ENCODE data around the gene USP40. TPM values are rescaled to one million over a fixed set of nuclear protein-coding genes. Genes with fewer than 3 reads are reported as not detected.
A peak's percentile ranks its signal among the peaks of the same experiment; 100 is the strongest.
"Not testable (repeated sequence)": the region's sequence is repeated elsewhere in the genome, so short reads cannot be mapped to it uniquely, and the experiment has no call there.

USP40 gene
- total RNA-seq, 3 donors from 2014 or later = 30.6 to 32.7 (median 31.2) TPM

DNA sequence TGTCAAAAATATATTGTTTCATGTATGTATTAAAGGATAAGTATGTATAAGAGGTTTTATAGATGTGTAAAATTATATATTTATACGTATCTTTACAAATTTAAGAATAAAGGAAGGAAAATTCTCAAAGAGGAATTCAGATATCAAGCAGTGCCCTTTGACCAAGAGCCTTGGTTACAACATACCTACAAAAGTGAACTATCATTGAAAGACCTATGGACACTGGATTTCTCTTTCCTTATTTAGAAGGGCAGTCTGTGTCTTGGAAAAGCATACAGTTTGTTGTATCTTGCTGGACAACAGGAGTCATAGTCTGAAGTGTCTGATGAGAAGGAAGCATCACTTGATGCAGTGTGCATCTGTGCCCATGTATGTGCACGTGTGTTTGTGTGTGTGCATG, 21.8 kb upstream of the USP40 start:
- Histone ChIP-seq H3K9me3 (no peaks in the 10 kb centered on the region), H3K4me1 (ENCODE audit: low read depth) (no peaks in the 10 kb centered on the region), H3K4me3 (no peak overlapping the region), H3K36me3 (ENCODE audit: low read depth) (no peaks in the 10 kb centered on the region)
- TF ChIP-seq, protein P1, sequence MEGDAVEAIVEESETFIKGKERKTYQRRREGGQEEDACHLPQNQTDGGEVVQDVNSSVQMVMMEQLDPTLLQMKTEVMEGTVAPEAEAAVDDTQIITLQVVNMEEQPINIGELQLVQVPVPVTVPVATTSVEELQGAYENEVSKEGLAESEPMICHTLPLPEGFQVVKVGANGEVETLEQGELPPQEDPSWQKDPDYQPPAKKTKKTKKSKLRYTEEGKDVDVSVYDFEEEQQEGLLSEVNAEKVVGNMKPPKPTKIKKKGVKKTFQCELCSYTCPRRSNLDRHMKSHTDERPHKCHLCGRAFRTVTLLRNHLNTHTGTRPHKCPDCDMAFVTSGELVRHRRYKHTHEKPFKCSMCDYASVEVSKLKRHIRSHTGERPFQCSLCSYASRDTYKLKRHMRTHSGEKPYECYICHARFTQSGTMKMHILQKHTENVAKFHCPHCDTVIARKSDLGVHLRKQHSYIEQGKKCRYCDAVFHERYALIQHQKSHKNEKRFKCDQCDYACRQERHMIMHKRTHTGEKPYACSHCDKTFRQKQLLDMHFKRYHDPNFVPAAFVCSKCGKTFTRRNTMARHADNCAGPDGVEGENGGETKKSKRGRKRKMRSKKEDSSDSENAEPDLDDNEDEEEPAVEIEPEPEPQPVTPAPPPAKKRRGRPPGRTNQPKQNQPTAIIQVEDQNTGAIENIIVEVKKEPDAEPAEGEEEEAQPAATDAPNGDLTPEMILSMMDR (IDR thresholded peaks at IDR 0.05) = no peak
- ATAC-seq (peak; percentile 34), DNase-seq (no peak)
- intact Hi-C loops (cut with DNase I, micrococcal nuclease) = no loop called here

DNA sequence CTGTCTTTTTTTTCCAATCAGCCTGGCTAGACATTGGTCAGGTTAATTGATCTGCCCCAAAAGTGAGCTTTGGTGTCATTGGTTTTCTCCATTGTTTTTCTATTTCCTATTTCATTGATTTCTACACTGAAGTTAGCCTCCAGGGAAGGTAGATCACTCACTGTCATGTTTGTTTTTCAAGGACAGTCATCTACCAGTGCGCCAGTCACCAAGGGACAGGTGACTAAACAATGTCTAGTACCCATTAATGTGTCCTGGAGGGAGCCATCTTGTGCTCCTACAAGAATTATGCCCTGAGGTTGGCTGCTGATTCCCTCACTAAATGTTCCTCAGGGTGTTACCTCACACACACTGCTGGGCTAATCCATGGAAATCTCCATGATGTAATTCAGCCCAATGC, 17.6 kb upstream of the USP40 start:
- ATAC-seq = no peak
- H3K9me3 ChIP-seq = no peaks in the 10 kb centered on the region
- H3K4me3 ChIP-seq = no peak overlapping the region
- intact Hi-C loops (cut with DNase I, micrococcal nuclease) = no loop called here
- H3K4me1 ChIP-seq (ENCODE audit: low read depth) = no peaks in the 10 kb centered on the region
- TF ChIP-seq, protein P1 (IDR thresholded peaks at IDR 0.05) = no peak
- DNase-seq = no peak
- H3K36me3 ChIP-seq (ENCODE audit: low read depth) = no peaks in the 10 kb centered on the region

DNA sequence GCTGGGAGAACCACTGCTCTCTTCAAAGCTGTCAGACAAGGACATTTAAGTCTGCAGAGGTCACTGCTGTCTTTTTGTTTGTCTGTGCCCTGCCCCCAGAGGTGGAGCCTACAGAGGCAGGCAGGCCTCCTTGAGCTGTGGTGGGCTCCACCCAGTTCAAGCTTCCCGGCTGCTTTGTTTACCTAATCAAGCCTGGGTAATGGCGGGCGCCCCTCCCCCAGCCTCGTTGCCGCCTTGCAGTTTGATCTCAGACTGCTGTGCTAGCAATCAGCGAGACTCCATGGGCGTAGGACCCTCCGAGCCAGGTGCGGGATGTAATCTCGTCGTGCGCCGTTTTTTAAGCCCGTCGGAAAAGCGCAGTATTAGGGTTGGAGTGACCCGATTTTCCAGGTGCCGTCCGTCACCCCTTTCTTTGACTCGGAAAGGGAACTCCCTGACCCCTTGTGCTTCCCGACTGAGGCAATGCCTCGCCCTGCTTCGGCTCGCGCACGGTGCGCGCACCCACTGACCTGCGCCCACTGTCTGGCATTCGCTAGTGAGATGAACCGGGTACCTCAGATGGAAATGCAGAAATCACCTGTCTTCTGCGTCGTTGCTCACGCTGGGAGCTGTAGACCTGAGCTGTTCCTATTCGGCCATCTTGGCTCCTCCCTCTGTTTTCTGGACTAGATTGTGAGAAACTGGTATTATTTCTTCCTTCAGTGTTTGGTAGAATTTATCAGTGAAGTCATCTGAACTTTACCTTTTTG, 16.8 kb upstream of the USP40 start:
- H3K4me1 ChIP-seq (ENCODE audit: low read depth); H3K4me3 ChIP-seq; H3K9me3 ChIP-seq; H3K36me3 ChIP-seq (ENCODE audit: low read depth); ATAC-seq; intact Hi-C loops (cut with DNase I, micrococcal nuclease): not testable (repeated sequence)
- peak in 1 of 3 donors; percentile 8 for DNase-seq

DNA sequence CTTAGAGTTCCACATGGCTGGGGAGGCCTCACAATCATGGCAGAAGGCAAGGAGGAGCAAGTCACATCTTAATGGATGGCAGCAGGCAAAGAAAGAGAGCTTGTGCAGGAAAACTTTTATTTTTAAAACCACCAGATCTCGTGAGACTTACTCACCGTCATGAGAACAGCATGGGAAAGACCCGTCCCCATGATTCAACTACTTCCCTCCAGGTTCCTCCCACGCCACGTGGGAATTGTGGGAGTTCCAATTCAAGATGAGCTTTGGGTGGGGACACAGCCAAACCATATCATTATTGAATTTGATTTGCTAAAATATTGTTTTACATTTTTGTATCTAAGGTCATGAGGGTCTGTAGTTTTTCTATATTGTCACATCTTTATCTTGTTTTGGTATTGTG, 10.8 kb upstream of the USP40 start:
- H3K4me3 ChIP-seq; ATAC-seq; intact Hi-C loops (cut with DNase I, micrococcal nuclease); H3K36me3 ChIP-seq (ENCODE audit: low read depth); H3K4me1 ChIP-seq (ENCODE audit: low read depth); DNase-seq; H3K9me3 ChIP-seq: not testable (repeated sequence)

DNA sequence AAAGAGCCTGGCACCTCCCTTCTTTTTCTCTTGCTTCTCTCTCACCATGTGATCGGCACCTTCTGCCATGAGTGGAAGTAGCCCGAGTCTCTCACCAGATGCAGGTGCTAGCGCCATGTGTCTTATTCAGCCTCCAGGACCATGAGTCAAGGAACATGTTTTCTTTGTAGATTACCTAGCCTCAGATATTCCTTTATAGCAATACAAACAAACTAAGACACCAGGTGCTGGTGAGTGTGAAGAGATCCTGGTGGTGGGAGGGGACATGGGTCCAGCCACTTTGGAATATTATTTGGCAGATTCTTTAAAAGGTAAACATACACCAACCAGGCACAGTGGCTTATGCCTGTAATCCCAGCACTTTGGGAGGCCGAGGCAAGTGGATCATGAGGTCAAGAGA, 5.9 kb upstream of the USP40 start:
- DNase-seq = no peak
- Histone ChIP-seq H3K9me3 (no peaks in the 10 kb centered on the region), H3K4me3 (no peak overlapping the region), H3K4me1 (ENCODE audit: low read depth) (no peaks in the 10 kb centered on the region), H3K36me3 (ENCODE audit: low read depth) (no peaks in the 10 kb centered on the region)
- no peak for ATAC-seq
- intact Hi-C loops (cut with DNase I, micrococcal nuclease) = no loop called here
- TF ChIP-seq, protein P1 (IDR thresholded peaks at IDR 0.05) = no peak

DNA sequence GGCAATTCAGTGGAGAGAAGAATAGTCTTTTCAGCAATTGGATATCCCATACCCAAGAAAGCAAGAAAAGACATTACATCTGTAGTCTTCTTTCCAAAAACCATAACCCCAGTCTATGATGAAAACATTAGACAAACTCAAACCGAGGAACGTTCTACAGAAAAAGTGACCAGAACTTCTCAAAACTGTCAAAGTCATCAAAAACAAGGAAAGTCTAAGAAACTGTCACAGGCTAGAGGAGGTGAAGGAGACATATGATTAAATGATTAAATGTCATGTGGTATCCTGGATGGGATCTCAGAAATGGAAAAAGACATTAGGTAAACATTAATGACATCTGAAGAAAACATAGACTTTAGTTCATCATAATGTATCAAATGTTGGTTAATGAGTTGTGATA, 4.9 kb upstream of the USP40 start:
- ATAC-seq = no peak
- Histone ChIP-seq H3K9me3 (no peaks in the 10 kb centered on the region), H3K36me3 (ENCODE audit: low read depth) (no peaks in the 10 kb centered on the region), H3K4me3 (no peak overlapping the region), H3K4me1 (ENCODE audit: low read depth) (no peaks in the 10 kb centered on the region)
- DNase-seq = no peak
- TF ChIP-seq, protein P1 (IDR thresholded peaks at IDR 0.05) = no peak
- intact Hi-C loops (cut with DNase I, micrococcal nuclease) = no loop called here

DNA sequence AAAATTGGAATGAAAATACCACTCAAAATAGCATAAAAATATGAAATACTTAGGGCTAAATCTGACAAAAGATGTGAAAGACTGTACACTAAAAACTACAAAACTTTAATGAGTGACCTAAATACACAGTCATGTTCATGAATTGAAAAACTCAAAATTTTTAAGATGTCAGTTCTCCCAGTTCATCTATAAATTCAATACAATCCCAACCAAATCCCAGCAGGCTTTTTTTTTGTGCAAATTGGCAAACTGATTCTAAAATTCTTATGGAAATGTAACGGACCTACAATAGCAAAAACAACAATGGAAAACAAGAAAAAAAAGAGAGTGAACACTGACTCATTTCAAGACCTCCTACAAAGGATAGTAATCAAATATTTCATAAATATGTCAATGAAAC, 4.4 kb upstream of the USP40 start:
- no peaks in the 10 kb centered on the region for H3K9me3 ChIP-seq
- DNase-seq (no peak), ATAC-seq (no peak)
- TF ChIP-seq, protein P1 (IDR thresholded peaks at IDR 0.05) = no peak
- intact Hi-C loops (cut with DNase I, micrococcal nuclease) = no loop called here
- no peaks in the 10 kb centered on the region for H3K36me3 ChIP-seq (ENCODE audit: low read depth)
- no peaks in the 10 kb centered on the region for H3K4me1 ChIP-seq (ENCODE audit: low read depth)
- no peak overlapping the region for H3K4me3 ChIP-seq

Data from mucosa of descending colon (tissue), 3 donors.